WTC11 (cell line): ENCODE results near the gene NAALADL2.

Experiments used
- ATF1 ChIP-seq: sonication (generic); formaldehyde crosslinking; IDR thresholded peaks from 2 replicates; pipeline ENCODE4 v1.8.1; 2023; ENCODE audit warnings: mild to moderate bottlenecking, moderate library complexity, missing genetic modification reagents
- NFE2L1 ChIP-seq: sonication (generic); formaldehyde crosslinking; IDR thresholded peaks from 2 replicates; pipeline ENCODE4 v1.8.1; 2023; ENCODE audit warnings: missing genetic modification reagents
- NR3C1 ChIP-seq: sonication (generic); formaldehyde crosslinking; conservative IDR thresholded peaks from 2 replicates; pipeline ENCODE4 v1.8.1; 2023; ENCODE audit warnings: low read depth, mild to moderate bottlenecking, missing genetic modification reagents
- TF ChIP-seq, protein P1 (sequence below): fragments of 200-600 bp; IDR thresholded peaks from 2 replicates; pipeline ENCODE4 v1.8.0; 2022; ENCODE audit warnings: antibody characterized with exemption
- TF ChIP-seq, protein P2 (sequence below): sonication (generic); formaldehyde crosslinking; IDR thresholded peaks from 2 replicates; pipeline ENCODE4 v1.8.1; 2023; ENCODE audit warnings: mild to moderate bottlenecking, missing genetic modification reagents, moderate library complexity
- TF ChIP-seq, protein P3 (sequence below): sonication (generic); formaldehyde crosslinking; IDR thresholded peaks from 2 replicates; pipeline ENCODE4 v1.8.1; 2022; ENCODE audit warnings: missing genetic modification reagents, borderline replicate concordance

DNA sequence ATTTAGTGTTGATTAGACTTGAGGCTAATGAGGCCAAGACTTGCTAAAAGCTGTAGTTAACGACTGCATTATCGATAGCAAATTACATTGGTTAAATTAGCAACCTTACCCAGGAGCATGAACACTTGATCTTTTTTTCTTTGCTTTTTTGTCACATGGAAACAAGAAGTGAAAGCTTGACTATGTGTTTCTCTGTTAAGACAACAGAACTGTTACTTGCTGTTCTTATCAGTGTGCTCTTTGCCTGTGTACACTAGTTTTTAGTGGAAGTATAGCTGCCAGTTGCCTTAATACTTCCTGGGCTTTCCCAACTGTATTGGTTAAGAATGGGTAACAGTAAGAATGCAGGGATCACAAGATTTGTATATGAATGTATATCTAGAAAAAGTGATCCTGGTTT is 625.5 kb downstream of the NAALADL2 start:
- TF ChIP-seq, protein P1, sequence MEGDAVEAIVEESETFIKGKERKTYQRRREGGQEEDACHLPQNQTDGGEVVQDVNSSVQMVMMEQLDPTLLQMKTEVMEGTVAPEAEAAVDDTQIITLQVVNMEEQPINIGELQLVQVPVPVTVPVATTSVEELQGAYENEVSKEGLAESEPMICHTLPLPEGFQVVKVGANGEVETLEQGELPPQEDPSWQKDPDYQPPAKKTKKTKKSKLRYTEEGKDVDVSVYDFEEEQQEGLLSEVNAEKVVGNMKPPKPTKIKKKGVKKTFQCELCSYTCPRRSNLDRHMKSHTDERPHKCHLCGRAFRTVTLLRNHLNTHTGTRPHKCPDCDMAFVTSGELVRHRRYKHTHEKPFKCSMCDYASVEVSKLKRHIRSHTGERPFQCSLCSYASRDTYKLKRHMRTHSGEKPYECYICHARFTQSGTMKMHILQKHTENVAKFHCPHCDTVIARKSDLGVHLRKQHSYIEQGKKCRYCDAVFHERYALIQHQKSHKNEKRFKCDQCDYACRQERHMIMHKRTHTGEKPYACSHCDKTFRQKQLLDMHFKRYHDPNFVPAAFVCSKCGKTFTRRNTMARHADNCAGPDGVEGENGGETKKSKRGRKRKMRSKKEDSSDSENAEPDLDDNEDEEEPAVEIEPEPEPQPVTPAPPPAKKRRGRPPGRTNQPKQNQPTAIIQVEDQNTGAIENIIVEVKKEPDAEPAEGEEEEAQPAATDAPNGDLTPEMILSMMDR: no peak
- TF ChIP-seq, protein P2, sequence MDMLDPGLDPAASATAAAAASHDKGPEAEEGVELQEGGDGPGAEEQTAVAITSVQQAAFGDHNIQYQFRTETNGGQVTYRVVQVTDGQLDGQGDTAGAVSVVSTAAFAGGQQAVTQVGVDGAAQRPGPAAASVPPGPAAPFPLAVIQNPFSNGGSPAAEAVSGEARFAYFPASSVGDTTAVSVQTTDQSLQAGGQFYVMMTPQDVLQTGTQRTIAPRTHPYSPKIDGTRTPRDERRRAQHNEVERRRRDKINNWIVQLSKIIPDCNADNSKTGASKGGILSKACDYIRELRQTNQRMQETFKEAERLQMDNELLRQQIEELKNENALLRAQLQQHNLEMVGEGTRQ (CRISPR knock-in tag): no peak
- TF ChIP-seq, protein P3, sequence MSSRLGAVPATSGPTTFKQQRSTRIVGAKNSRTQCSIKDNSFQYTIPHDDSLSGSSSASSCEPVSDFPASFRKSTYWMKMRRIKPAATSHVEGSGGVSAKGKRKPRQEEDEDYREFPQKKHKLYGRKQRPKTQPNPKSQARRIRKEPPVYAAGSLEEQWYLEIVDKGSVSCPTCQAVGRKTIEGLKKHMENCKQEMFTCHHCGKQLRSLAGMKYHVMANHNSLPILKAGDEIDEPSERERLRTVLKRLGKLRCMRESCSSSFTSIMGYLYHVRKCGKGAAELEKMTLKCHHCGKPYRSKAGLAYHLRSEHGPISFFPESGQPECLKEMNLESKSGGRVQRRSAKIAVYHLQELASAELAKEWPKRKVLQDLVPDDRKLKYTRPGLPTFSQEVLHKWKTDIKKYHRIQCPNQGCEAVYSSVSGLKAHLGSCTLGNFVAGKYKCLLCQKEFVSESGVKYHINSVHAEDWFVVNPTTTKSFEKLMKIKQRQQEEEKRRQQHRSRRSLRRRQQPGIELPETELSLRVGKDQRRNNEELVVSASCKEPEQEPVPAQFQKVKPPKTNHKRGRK (CRISPR knock-in tag): no peak
- TF ChIP-seq NFE2L1 (CRISPR knock-in tag) (no peak), ATF1 (CRISPR knock-in tag) (no peak), NR3C1 (CRISPR knock-in tag) (no peak)
